GM23338 (cell line): ENCODE measurements around the gene AGBL4. TPM values are rescaled to one million over a fixed set of nuclear protein-coding genes. Genes with fewer than 3 reads are reported as not detected.

Source experiments
- ATAC-seq: fragments of 200-7000 bp; cut with Tn5 transposase; 3 replicates; pipeline ENCODE4 v1.9.1; 2020
- DNase-seq: peaks from one replicate; pipeline ENCODE4 v3.0.0-alpha.2; 2015; ENCODE audit warnings: low spot score
- H2AFZ ChIP-seq: fragments of 200-600 bp; sonication (generic); 2 replicates; pipeline ENCODE4 v1.8.0; 2016; ENCODE audit warnings: antibody characterized with exemption, mild to moderate bottlenecking, moderate library complexity
- H3F3A ChIP-seq: fragments of 200-600 bp; sonication (generic); replicated peaks from 2 replicates; pipeline ENCODE4 v1.8.0; 2017; ENCODE audit warnings: antibody characterized with exemption, mixed run types, low read depth
- H3K27ac ChIP-seq: fragments of 200-600 bp; sonication (generic); 2 replicates; pipeline ENCODE4 v1.6.1; 2016; ENCODE audit warnings: low read depth
- H3K27me3 ChIP-seq: fragments of 200-600 bp; sonication (generic); 2 replicates; pipeline ENCODE4 v1.8.0; 2016; ENCODE audit warnings: mild to moderate bottlenecking, mixed run types, moderate library complexity; ENCODE audit not compliant: insufficient read depth
- H3K36me3 ChIP-seq: fragments of 200-600 bp; sonication (generic); 2 replicates; pipeline ENCODE4 v1.8.0; 2016; ENCODE audit warnings: mild to moderate bottlenecking; ENCODE audit not compliant: insufficient read depth
- H3K4me1 ChIP-seq: fragments of 200-600 bp; sonication (generic); 2 replicates; pipeline ENCODE4 v1.8.0; 2016; ENCODE audit warnings: mild to moderate bottlenecking, moderate library complexity; ENCODE audit not compliant: insufficient read depth
- H3K4me2 ChIP-seq: fragments of 200-600 bp; sonication (generic); 2 replicates; pipeline ENCODE4 v1.7.1; 2017; ENCODE audit warnings: mixed run types
- H3K4me3 ChIP-seq: fragments of 200-600 bp; sonication (generic); 2 replicates; pipeline ENCODE4 v1.6.1; 2016; ENCODE audit warnings: mixed run types
- H3K79me2 ChIP-seq: fragments of 200-600 bp; sonication (generic); replicated peaks from 2 replicates; pipeline ENCODE4 v1.8.0; 2017; ENCODE audit warnings: mild to moderate bottlenecking; ENCODE audit not compliant: insufficient read depth
- H3K9me2 ChIP-seq: fragments of 200-600 bp; sonication (generic); 2 replicates; pipeline ENCODE4 v1.8.0; 2017; ENCODE audit not compliant: insufficient read depth
- H4K20me1 ChIP-seq: fragments of 200-600 bp; sonication (generic); replicated peaks from 2 replicates; pipeline ENCODE4 v1.8.0; 2017; ENCODE audit warnings: mild to moderate bottlenecking; ENCODE audit not compliant: insufficient read depth
- H3K27ac Mint-ChIP-seq: 2 replicates; pipeline ENCODE4 v1.8.0; 2020; ENCODE audit warnings: inconsistent platforms, mild to moderate bottlenecking, moderate library complexity, mixed read lengths
- H3K27me3 Mint-ChIP-seq: 3 replicates; pipeline ENCODE4 v1.8.0; 2022; ENCODE audit warnings: low read depth, mild to moderate bottlenecking, moderate library complexity, mixed read lengths, inconsistent platforms; ENCODE audit not compliant: insufficient read depth, poor library complexity
- H3K36me3 Mint-ChIP-seq: 3 replicates; pipeline ENCODE4 v1.8.0; 2021; ENCODE audit warnings: low read depth, mild to moderate bottlenecking, inconsistent platforms, moderate library complexity, mixed read lengths
- H3K4me1 Mint-ChIP-seq: 3 replicates; pipeline ENCODE4 v1.8.0; 2020; ENCODE audit warnings: mild to moderate bottlenecking, inconsistent platforms, mixed read lengths
- H3K4me3 Mint-ChIP-seq: 3 replicates; pipeline ENCODE4 v1.8.0; 2021; ENCODE audit warnings: moderate library complexity, mild to moderate bottlenecking, inconsistent platforms, mixed read lengths
- H3K9me3 Mint-ChIP-seq: 3 replicates; pipeline ENCODE4 v1.8.0; 2020; ENCODE audit warnings: moderate library complexity, mild to moderate bottlenecking, inconsistent platforms, mixed read lengths
- CREB1 ChIP-seq: fragments of 250-450 bp; sonication (Bioruptor Pico); IDR thresholded peaks from 2 replicates; pipeline ENCODE4 v1.5.0; 2020; ENCODE audit warnings: low read depth, mild to moderate bottlenecking, moderate library complexity
- POLR2AphosphoS5 ChIP-seq: IDR thresholded peaks from 2 replicates; pipeline ENCODE4 v1.6.1; 2016; ENCODE audit warnings: antibody characterized with exemption, low read depth
- REST ChIP-seq: IDR thresholded peaks from one replicate; pipeline ENCODE4 v1.6.1; 2018; ENCODE audit warnings: antibody characterized with exemption; ENCODE audit not compliant: unreplicated experiment
- ZNF114 ChIP-seq: fragments of 250-450 bp; sonication (Bioruptor Pico); IDR thresholded peaks from 2 replicates; pipeline ENCODE4 v1.5.0; 2020; ENCODE audit warnings: mild to moderate bottlenecking, moderate library complexity
- polyA plus RNA-seq: library from polyadenylated mRNA; unstranded; fragments of >200 nt; fragmentation: Nextera tagmentation; extraction: Ambion mirVana; gene quantifications from 2 replicates; pipeline ENCODE4 v1.2.1, GENCODE V29; 2016
- total RNA-seq: library from RNA; depleted of rRNA; stranded (reverse); fragments of >200 nt; shearing (Covaris generic); gene quantifications from 2 replicates; pipeline ENCODE4 v1.2.3, GENCODE V29; 2014
- TF ChIP-seq, protein P1 (sequence below): fragments of 250-450 bp; sonication (Bioruptor Pico); IDR thresholded peaks from 2 replicates; pipeline ENCODE4 v1.5.0; 2020; ENCODE audit warnings: mild to moderate bottlenecking, moderate library complexity

The AGBL4 gene
- total and polyA plus RNA-seq, 2 experiments from 2014 or later = 0.91 to 1.5 TPM

DNA sequence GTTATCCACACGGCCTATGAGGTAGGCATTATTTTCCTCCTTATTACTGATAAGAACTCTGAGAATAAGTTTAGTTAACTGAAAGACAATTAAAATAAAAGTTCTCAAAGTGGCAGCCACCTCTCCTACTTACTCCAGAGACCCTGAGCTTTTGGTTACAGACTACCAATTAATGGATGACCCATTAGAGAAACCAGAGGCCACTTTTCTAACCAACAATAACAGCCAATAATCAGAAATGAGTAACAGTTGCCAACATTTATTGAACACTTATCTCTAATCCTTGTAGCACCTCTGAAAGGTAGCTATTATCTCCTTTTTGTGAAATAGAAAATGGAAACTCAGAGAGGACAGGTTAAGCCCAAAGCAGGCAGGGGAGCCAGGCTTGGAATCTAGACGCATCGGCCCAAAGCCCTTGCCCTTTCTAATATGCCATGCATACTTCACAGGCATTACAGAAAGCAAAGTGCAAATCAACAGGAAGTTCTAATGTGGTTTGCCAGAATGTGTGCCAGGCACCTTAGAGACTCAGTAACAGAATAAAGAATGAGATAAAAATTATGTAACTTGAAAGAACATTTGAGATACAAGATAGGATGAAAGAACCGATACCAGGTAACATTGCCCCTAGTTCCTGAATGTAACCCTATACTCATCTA, 1297.1 kb downstream of the AGBL4 start:
- H3K79me2 ChIP-seq = no peaks in the 10 kb centered on the region
- Mint-ChIP-seq H3K4me1 (no peaks in the 10 kb centered on the region; the same call in 2 of the 3 replicates), H3K27me3 (no peaks in the 10 kb centered on the region), H3K36me3 (no peaks in the 10 kb centered on the region), H3K4me3 (no peak overlapping the region), H3K27ac (no peak overlapping the region), H3K9me3 (no peaks in the 10 kb centered on the region)
- no peaks in the 10 kb centered on the region for H3K9me2 ChIP-seq
- no peaks in the 10 kb centered on the region for H3K27me3 ChIP-seq
- H3K4me2 ChIP-seq = no peak overlapping the region
- H3K4me1 ChIP-seq = no peaks in the 10 kb centered on the region
- H2AFZ ChIP-seq = no peak overlapping the region
- DNase-seq (no peak), ATAC-seq (no peak)
- H3K4me3 ChIP-seq = no peak overlapping the region
- no peaks in the 10 kb centered on the region for H3K36me3 ChIP-seq
- H3F3A ChIP-seq = no peaks in the 10 kb centered on the region
- no peak overlapping the region for H3K27ac ChIP-seq
- no peaks in the 10 kb centered on the region for H4K20me1 ChIP-seq
- no peak for TF ChIP-seq POLR2AphosphoS5

DNA sequence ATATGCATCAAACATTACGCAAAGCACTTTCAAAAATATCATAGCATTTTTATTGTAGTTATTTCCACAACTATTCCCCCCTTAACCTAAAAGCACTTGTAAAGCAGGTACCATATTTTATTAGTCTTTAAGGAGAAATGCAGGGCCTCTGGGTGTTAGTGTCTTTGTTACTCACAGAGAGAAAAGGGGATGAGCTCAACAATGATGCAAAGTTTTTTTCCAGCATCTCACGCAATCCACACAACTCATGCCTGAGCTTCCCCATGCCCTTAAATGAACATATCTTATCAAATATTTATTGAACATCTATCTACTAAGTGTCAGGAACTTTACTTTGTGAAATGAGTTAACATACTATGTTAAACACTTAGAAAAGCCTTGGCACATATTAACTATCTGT, 1297.6 kb downstream of the AGBL4 start:
- H3K4me1 Mint-ChIP-seq = no peaks in the 10 kb centered on the region; the same call in 2 of the 3 replicates
- ATAC-seq (no peak), DNase-seq (no peak)
- no peak overlapping the region for H3K4me3 ChIP-seq
- no peak overlapping the region for H3K4me2 ChIP-seq
- no peaks in the 10 kb centered on the region for H3K9me2 ChIP-seq
- no peaks in the 10 kb centered on the region for H3K79me2 ChIP-seq
- peak overlapping the region; percentile 28 for H3K27ac Mint-ChIP-seq
- no peaks in the 10 kb centered on the region for H3K36me3 Mint-ChIP-seq
- no peaks in the 10 kb centered on the region for H3K36me3 ChIP-seq
- H4K20me1 ChIP-seq = no peaks in the 10 kb centered on the region
- no peaks in the 10 kb centered on the region for H3K4me1 ChIP-seq
- H3K27me3 ChIP-seq = no peaks in the 10 kb centered on the region
- H3K4me3 Mint-ChIP-seq = no peak overlapping the region
- no peaks in the 10 kb centered on the region for H3K27me3 Mint-ChIP-seq
- no peak overlapping the region for H2AFZ ChIP-seq
- TF ChIP-seq CREB1 (CRISPR knock-in tag) = no peak
- no peak for TF ChIP-seq REST
- H3K27ac ChIP-seq = no peak overlapping the region
- H3K9me3 Mint-ChIP-seq = no peaks in the 10 kb centered on the region
- no peaks in the 10 kb centered on the region for H3F3A ChIP-seq

DNA sequence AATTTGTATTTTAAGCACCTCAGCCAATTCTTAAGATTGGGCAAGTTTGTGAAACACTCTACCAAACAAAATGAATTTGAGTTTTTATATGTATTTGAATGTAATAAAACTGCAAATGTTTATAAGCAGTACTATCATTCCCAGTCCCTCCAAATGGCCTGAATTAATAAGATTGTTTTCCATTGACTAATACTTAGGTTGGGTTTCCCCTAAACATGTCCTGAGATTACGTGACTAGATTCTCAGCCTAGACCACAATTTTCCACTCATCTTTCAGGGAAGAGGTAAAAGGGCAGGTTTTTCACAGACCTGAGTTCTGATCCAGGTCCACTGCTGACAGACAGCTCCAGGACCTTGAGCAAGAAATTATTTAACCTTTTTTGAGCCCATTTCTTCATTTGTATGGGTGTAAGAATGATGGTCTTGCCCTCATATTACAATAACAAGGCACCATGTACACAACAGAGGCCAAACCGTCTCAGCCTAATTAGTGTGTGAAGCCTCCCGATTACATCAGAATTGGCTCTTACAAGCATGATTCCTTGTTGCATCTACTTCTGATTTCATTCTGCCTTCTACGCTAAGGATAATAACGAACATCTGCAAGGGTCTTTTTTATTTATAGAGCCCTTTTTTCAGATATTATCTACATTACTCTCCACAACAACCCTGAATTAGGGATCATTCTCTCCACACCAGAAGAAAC, 1298.3 kb downstream of the AGBL4 start:
- no peak overlapping the region for H2AFZ ChIP-seq
- peak overlapping the region; percentile 28; the same call in 1 of the 2 replicates for H3K27ac Mint-ChIP-seq
- H3K36me3 Mint-ChIP-seq = no peaks in the 10 kb centered on the region
- no peaks in the 10 kb centered on the region for H3K27me3 ChIP-seq
- H3F3A ChIP-seq = no peaks in the 10 kb centered on the region
- no peaks in the 10 kb centered on the region for H3K9me2 ChIP-seq
- no peak overlapping the region for H3K4me3 ChIP-seq
- H3K4me1 ChIP-seq = no peaks in the 10 kb centered on the region
- ATAC-seq (no peak), DNase-seq (no peak)
- no peaks in the 10 kb centered on the region for H4K20me1 ChIP-seq
- no peaks in the 10 kb centered on the region for H3K27me3 Mint-ChIP-seq
- H3K4me2 ChIP-seq = no peak overlapping the region
- no peaks in the 10 kb centered on the region for H3K79me2 ChIP-seq
- H3K27ac ChIP-seq = no peak overlapping the region
- no peaks in the 10 kb centered on the region for H3K9me3 Mint-ChIP-seq
- no peaks in the 10 kb centered on the region; the same call in 2 of the 3 replicates for H3K4me1 Mint-ChIP-seq
- H3K4me3 Mint-ChIP-seq = no peak overlapping the region
- no peaks in the 10 kb centered on the region for H3K36me3 ChIP-seq
- TF ChIP-seq, protein P1, sequence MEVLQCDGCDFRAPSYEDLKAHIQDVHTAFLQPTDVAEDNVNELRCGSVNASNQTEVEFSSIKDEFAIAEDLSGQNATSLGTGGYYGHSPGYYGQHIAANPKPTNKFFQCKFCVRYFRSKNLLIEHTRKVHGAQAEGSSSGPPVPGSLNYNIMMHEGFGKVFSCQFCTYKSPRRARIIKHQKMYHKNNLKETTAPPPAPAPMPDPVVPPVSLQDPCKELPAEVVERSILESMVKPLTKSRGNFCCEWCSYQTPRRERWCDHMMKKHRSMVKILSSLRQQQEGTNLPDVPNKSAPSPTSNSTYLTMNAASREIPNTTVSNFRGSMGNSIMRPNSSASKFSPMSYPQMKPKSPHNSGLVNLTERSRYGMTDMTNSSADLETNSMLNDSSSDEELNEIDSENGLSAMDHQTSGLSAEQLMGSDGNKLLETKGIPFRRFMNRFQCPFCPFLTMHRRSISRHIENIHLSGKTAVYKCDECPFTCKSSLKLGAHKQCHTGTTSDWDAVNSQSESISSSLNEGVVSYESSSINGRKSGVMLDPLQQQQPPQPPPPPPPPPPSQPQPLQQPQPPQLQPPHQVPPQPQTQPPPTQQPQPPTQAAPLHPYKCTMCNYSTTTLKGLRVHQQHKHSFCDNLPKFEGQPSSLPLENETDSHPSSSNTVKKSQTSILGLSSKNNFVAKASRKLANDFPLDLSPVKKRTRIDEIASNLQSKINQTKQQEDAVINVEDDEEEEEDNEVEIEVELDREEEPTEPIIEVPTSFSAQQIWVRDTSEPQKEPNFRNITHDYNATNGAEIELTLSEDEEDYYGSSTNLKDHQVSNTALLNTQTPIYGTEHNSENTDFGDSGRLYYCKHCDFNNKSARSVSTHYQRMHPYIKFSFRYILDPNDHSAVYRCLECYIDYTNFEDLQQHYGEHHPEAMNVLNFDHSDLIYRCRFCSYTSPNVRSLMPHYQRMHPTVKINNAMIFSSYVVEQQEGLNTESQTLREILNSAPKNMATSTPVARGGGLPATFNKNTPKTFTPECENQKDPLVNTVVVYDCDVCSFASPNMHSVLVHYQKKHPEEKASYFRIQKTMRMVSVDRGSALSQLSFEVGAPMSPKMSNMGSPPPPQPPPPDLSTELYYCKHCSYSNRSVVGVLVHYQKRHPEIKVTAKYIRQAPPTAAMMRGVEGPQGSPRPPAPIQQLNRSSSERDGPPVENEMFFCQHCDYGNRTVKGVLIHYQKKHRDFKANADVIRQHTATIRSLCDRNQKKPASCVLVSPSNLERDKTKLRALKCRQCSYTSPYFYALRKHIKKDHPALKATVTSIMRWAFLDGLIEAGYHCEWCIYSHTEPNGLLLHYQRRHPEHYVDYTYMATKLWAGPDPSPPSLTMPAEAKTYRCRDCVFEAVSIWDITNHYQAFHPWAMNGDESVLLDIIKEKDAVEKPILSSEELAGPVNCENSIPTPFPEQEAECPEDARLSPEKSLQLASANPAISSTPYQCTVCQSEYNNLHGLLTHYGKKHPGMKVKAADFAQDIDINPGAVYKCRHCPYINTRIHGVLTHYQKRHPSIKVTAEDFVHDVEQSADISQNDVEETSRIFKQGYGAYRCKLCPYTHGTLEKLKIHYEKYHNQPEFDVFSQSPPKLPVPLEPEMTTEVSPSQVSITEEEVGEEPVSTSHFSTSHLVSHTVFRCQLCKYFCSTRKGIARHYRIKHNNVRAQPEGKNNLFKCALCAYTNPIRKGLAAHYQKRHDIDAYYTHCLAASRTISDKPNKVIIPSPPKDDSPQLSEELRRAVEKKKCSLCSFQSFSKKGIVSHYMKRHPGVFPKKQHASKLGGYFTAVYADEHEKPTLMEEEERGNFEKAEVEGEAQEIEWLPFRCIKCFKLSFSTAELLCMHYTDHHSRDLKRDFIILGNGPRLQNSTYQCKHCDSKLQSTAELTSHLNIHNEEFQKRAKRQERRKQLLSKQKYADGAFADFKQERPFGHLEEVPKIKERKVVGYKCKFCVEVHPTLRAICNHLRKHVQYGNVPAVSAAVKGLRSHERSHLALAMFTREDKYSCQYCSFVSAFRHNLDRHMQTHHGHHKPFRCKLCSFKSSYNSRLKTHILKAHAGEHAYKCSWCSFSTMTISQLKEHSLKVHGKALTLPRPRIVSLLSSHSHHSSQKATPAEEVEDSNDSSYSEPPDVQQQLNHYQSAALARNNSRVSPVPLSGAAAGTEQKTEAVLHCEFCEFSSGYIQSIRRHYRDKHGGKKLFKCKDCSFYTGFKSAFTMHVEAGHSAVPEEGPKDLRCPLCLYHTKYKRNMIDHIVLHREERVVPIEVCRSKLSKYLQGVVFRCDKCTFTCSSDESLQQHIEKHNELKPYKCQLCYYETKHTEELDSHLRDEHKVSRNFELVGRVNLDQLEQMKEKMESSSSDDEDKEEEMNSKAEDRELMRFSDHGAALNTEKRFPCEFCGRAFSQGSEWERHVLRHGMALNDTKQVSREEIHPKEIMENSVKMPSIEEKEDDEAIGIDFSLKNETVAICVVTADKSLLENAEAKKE (CRISPR knock-in tag) = no peak
- TF ChIP-seq ZNF114 (CRISPR knock-in tag) = no peak
- no peak for TF ChIP-seq POLR2AphosphoS5
